GM19397 (cell line): ENCODE results near the gene B4GALT2.

ENCODE experiments used
- ATAC-seq: cut with Tn5 transposase; IDR thresholded peaks from one replicate; pipeline ENCODE4 v1.9.1; 2021; ENCODE audit warnings: mild to moderate bottlenecking, moderate library complexity; ENCODE audit not compliant: unreplicated experiment

The B4GALT2 gene

DNA sequence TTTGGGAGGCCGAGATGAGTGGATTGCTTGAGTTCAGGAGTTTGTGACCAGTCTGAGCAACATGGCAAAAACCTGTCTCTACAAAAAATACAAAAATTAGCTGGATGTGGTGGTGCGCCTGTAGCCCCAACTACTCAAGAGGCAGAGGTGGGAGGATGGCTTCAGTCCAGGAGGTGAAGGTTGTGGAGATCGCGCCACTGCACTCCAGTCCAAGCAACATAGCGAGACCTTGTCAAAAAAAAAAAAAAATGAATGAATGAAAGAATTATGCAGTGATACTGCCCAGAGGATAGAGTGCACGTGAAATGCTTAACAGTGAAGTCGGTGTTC lies 9.6 kb upstream of the B4GALT2 start:
- peak; percentile 3 for ATAC-seq

DNA sequence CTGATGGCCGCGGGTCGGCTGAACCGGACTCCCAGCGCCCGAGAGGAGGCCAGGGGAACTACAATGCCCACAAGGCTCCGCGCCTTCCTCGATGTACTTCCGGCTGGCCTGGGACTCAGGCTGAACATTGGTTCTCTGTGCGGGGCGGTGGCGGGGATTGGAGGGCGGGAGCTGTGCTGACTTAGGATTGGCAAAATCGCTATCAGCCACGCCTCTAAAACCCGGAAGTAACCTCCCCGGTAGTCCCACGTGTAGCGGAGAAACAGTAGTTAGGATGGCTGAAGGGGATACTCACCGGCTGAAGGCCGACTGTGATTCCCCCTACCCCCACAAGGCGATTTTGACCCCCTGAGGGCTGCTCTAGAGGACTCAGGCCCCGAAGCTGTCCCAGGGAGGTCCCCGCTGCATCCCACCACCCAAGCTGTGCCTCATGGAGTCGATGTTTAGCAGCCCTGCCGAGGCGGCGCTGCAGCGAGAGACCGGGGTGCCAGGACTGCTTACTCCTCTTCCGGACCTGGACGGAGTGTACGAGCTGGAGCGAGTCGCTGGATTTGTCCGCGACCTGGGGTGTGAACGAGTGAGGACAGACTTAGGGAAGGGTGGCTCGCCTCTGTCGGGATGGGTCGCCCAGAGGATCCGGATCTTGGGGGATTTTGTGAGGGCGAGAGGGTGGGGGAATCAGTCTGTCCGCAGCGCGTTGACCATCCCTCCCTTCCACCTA lies 9.1 kb upstream of the B4GALT2 start, which contains the start of gene DPH2:
Gene DPH2 (plus strand): TSS at position 265 of the 721 bp plus-strand sequence. CDS start 166 bp downstream, at position 431.
- ATAC-seq: peak; percentile 86

DNA sequence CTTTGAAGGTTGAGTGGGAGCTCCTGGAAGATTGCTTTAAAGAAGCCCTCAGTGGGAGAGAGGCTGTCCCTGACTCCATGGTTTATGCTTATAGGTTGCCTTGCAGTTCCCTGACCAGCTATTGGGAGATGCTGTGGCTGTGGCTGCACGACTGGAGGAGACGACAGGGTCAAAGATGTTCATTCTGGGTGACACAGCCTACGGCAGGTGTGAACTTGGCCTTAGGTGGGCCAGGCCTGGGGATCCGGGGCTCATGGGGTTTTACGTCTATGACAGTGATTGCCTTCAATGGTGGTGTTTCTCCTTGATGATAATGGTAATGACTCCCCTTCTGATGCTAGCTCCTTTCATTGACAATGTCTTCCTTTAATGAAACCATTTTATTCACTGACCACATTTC lies 8.5 kb upstream of the B4GALT2 start:
- ATAC-seq: no peak

DNA sequence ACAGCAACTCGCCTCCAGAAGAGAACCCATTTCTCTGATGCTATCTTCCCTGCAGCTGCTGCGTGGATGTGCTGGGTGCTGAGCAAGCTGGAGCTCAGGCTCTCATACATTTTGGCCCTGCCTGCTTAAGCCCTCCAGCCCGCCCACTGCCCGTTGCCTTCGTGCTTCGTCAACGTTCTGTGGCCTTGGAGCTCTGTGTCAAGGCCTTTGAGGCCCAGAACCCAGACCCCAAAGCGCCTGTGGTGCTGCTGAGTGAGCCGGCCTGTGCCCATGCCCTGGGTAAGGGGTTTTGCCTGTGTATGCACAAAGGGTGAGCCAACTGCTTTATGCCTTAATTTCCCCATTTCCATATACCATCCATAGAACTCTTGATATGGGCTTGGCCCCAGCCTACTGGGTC lies 8.1 kb upstream of the B4GALT2 start:
- ATAC-seq: no peak

DNA sequence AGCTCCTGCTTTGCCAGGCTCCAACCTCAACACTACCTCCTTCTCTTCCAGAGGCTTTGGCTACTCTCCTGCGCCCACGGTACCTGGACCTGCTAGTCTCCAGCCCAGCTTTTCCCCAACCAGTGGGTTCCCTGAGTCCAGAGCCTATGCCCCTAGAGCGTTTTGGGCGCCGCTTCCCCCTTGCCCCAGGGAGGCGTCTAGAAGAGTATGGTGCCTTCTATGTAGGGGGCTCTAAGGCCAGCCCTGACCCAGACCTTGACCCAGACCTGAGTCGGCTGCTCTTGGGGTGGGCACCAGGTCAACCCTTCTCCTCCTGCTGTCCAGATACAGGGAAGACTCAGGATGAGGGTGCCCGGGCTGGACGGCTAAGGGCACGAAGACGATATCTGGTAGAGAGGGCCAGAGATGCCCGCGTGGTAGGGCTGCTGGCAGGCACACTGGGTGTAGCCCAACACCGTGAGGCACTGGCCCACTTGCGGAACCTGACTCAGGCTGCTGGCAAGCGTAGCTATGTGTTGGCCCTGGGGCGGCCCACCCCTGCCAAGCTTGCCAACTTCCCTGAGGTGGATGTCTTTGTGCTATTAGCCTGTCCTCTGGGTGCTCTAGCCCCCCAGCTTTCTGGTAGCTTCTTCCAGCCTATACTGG lies 7.6 kb upstream of the B4GALT2 start:
- ATAC-seq: no peak

DNA sequence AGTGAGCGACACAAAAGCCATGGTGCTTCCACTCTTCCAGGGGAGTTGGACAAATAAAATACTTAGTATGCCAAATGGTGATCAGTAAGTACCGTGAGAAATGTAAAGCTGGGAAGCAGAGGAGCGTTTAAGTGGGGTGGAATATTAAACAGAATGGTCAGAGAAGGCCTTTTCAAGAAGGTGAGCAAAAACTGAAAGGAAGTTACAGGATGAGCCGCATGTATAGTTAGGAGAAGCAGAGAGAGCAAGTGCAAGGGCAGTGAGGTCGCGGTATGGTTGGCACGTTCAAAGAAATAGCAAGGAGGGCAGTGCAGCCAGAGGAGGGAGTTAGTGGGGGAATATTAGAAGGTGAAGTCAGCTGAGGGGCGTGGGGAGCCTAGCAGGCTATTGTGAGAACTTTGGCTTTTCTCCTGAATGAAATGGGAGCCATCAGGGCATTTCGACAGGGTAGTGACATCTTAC lies 5.0 kb upstream of the B4GALT2 start:
- ATAC-seq: no peak

DNA sequence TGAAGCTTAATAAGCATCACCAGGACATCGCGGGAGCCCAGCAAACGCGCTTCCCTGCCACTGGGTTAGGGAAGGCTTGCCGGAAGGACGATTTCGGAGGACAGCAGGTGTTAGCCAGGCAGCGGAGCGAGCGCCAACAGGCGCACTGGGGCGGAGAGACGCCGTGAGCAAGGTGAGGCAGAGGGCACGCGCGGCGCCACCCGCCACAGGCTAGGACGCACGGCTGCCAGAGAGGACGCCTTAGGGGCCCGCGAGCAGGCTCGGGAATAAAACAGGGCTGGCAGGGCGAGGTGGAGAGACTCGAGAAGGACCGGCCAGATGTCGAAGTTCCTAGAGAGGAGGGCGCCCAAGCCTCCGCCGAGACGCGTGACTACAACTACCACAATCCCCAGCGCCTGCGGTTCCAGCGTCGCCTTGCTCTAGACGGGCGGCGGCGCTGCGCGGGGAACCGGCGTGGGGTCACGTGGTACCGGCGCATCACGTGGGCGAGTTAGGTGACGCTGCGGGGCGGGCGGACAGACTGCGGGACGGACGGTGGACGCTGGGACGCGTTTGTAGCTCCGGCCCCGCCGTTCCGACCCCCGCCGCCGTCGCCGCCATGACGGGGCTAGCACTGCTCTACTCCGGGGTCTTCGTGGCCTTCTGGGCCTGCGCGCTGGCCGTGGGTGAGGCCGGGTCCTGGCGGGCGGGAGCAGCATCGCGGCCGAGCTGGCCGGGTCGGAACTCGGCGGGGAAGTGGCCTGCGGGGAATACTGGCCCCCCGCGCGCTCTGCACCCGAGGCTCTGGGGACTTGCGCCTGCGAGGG lies 4.4 kb upstream of the B4GALT2 start, which contains the start of gene ATP6V0B:
Gene ATP6V0B (plus strand): TSS at position 518 of the 806 bp plus-strand sequence. CDS start 81 bp downstream, at position 599.
- ATAC-seq: peak; percentile 66

DNA sequence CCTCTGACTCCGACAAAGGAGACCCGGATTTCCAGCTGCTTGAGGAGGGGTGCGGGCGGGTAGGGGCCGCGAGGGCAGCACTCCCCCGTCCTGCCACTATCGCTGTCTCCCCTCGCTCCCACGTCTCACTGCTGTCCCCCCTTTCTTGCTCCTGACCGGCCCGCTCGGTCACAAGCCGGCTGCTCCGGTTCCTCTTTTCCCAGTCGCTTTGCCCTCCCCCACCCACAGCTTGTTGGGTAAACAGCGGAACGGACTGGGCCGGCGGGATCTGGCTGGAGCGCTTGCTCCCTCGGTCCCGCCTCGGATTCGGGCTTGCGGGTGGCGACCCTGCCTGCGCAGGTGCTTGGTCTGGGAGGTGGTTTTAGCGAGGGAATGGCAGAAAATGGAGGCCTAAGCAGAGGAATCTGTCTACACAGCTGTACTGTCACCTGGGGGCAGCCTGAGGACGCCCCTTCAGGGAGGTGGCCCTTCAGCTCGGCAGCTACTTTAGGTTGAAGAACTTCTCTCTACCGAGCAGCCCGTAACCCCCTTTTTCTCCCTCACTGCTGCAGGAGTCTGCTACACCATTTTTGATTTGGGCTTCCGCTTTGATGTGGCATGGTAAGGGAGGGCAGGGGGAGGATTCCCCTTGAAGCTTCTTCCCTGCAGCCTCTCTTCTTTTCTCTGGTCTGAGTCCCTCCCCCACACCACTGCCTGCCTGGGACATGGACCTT lies 3.6 kb upstream of the B4GALT2 start:
- no peak for ATAC-seq

DNA sequence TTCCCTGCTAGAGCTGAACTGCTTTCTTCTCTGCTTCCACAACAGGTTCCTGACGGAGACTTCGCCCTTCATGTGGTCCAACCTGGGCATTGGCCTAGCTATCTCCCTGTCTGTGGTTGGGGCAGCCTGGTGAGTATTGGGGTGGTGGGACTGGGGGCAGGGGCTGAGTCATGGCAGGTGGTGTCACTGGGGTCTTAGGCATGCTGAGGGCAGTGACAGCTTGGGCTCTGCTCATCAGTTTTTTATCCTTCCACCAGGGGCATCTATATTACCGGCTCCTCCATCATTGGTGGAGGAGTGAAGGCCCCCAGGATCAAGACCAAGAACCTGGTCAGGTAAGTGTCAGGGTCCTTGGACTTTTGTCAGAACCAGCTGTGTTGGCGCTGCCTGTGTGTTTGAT lies 3.0 kb upstream of the B4GALT2 start:
- ATAC-seq: no peak

DNA sequence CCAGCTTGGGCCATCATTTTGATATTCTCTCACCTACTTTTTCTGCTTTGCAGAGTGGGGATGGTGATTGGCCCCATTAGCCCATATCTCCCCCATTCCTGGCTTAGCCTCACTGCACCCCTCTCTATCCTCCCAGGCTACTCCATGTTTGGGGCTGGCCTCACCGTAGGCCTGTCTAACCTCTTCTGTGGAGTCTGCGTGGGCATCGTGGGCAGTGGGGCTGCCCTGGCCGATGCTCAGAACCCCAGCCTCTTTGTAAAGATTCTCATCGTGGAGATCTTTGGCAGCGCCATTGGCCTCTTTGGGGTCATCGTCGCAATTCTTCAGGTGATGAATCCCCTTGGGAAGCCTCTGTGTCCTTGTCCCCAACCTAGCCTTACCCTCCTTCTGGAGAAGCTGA lies 2.1 kb upstream of the B4GALT2 start:
- ATAC-seq: no peak

DNA sequence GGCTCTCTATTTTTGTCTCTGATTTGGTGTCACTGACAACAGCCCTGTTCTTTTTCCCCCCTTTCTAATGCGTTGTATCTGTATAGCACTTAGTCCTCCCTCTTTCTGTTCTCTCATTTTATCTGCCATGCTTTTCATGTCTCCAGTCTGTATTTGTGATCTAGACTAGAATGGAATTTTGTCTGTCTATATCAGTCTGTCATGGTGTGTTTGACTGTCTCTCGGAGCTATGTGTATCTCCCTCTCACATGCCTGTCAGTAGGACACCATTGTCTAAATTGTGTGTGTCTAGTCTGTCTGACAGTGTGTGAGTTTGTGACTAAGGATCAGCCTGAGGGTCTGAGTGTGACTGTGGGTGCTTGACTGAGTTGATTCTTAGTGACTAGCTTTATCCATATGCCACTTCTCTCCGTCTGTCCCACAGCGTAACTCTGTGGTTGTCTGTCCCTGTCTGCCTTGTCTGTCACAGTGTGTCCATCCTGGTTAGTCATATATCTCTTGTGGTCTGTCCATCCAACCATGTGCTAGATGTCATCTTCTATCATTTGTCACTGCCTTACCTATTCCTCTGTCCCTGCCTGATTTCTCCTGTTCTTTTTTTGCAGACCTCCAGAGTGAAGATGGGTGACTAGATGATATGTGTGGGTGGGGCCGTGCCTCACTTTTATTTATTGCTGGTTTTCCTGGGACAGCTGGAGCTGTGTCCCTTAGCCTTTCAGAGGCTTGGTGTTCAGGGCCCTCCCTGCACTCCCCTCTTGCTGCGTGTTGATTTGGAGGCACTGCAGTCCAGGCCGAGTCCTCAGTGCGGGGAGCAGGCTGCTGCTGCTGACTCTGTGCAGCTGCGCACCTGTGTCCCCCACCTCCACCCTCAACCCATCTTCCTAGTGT lies 1.4 kb upstream of the B4GALT2 start:
- no peak for ATAC-seq

DNA sequence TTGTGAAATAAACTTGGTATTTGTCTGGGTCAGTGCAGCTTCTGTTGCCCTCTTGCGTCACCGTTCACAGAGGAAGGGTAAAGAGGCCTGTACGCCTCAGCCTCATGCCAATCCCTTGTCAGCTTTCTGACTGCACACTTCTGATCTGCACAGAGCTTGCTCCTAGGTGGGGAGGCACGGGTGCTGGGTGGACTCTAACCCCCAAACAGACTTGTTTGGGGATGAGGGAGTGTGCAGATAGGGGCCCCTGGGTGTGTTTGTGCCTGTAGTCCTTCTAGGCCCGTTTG lies 803 bp upstream of the B4GALT2 start:
- no peak for ATAC-seq

DNA sequence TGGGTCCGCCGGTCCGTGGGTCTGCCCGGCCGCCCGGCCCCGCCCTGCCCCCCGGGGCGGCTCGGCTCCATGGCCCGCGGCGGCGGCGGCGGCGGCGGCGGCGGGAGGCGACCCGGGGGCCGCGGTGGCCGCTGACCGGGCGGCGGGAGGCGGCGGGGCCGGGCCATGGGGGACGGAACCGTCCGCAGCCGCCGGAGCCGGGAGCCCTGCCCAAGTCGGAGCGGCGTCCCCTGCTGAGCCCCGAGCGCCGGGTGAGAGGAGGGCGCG lies 184 bp downstream of the B4GALT2 start:
- ATAC-seq: no peak

DNA sequence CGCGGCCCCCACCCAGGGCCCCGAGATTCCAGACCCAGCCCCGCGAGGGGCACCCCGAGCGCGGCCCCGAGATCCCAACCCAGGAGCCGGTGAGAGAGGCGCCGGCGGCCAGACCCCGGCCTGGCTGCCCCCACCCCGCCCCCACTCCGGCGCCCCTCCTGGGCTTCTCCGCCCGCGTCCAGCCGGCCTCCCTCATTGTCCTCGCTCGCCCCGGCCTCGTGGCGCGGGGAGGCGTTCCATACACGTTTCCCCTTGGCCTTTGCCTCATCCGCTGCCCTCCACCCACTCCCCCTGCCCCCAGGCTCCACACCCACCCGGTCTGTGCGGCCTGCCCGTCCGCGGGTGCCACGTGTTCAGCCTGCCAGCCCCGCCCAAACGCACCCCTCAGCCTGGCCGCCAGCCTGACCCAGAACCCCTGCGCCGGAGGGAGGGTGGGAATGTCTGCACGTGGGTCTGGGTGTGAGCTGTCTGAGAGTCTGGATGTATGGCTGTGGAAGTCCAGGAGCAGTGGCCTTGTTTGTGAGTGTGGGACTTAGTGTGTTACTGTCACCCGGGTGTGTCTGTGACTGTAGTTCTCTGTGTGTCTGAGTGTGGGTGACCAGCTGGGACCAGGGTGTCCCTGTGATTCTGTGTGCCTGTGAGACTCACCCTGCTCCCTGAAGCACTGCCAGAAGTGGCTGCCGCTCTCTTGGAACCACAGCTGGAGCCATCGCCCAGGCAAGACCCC lies 681 bp downstream of the B4GALT2 start:
- ATAC-seq: no peak

DNA sequence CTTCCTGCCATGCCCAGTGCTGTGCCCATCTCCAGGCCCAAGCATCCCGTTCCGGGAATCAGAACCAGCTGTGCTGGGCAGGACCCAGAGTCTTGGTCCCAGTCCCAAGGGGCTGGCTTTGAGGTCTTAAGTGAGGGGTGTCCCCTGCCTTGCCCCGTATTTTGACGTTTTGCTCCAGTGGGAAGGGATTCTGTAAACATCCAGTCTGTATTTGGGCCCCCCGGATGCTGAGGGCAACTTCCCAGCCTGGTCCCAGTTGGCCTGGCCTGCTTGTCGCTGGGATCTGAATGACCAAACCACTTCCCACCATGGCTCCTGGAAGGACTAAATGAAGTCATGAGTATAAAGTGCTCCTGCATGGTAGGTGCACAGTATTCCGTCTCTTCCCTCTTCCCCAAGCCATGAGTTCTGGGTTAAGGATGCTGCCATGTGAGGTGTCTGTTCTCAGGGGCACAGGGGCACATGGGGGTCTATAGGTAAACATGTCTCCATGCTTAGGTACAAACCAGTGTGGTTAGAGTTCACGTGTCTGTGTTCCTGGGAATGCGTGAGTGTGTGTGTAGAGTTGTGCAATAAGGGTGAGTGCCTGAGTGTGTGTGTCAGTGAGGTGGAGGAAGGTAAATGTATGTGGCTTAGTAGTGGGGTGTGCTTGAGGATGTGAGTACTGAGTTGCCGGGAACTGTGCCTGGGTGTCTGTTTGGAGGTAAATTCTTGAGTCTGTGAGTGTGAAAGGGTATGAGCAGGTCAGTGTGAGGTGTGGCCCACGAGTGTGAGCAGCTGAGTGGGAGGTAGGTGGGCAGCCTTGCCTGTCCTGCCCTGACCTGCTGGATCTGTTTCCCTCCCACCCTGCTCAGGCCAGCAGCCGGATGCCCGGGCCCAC lies 1.5 kb downstream of the B4GALT2 start:
- ATAC-seq: no peak

DNA sequence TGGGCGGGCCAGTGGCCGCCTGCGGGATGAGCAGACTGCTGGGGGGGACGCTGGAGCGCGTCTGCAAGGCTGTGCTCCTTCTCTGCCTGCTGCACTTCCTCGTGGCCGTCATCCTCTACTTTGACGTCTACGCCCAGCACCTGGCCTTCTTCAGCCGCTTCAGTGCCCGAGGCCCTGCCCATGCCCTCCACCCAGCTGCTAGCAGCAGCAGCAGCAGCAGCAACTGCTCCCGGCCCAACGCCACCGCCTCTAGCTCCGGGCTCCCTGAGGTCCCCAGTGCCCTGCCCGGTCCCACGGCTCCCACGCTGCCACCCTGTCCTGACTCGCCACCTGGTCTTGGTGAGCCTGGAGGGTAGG lies 2.1 kb downstream of the B4GALT2 start:
- no peak for ATAC-seq

DNA sequence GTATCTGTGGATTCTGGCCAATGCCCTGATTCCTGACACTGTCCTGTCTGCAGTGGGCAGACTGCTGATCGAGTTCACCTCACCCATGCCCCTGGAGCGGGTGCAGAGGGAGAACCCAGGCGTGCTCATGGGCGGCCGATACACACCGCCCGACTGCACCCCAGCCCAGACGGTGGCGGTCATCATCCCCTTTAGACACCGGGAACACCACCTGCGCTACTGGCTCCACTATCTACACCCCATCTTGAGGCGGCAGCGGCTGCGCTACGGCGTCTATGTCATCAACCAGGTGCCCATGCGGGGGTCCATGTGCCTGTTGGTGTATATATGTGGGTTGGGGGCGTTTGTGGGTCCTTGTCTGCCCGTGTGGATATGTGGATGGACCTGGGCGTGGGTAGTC lies 2.6 kb downstream of the B4GALT2 start:
- ATAC-seq: no peak

DNA sequence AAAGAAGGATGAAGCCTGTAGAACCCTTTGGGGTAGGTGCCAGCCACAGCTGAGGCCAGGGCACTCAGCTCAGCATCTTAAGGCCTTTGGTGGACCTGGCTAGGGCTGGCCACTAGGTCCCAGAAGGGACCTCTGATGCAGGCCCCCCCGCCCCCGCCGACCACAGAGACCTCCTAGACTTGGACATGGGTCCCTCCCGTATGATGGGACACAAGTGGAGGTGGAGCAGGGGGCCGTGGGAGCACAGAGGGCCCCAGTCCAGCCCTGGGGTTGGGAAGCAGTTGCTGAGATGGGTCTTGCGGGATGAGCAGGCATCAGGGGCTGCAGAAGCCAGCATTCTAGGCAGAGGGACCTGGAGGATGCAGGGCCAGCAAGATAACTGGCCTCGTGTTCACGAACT lies 3.2 kb downstream of the B4GALT2 start:
- ATAC-seq: no peak

DNA sequence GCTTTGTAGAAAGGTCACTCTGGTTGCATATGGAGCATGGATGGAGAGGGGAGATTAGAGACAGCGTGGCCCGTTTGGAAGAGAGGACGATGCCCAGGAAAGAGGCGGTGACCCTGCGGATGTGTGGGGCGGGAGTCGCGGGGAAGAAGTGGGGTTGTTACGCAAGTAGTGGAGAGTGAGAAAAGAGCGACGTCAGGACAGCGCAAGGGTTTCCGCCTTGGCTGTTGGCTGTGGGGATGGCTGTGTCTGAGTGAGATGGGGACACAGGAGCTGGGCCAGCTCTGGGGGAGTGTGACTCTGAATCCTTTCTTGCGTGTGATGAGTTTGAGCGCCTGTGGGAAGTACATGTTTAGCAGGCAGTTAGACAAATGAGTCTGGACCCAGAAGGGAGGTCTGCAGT lies 3.8 kb downstream of the B4GALT2 start:
- ATAC-seq: no peak
